HUDEP-2 (cell line): ENCODE data around the gene FSIP1.

Source experiments
- DNase-seq, 76 experiments: peaks; one replicate each; lab custom pipeline; 2025; ENCODE audit not compliant: unreplicated experiment in 76 of 76; lab: John Stamatoyannopoulos, UW

The FSIP1 gene

GRCh38 chr15:39654304-39654703, 128.3 kb downstream of the FSIP1 start:
- no peak for DNase-seq

- no peak for DNase-seq
Observed at GRCh38 chr15:39651881-39652280, 130.8 kb downstream of the FSIP1 start.

- no peak for DNase-seq
Observed at GRCh38 chr15:39651295-39651694, 131.3 kb downstream of the FSIP1 start.

- DNase-seq = no peak
Observed at GRCh38 chr15:39649757-39650156, 132.9 kb downstream of the FSIP1 start.

- DNase-seq = no peak
Observed at GRCh38 chr15:39646425-39646824, 136.2 kb downstream of the FSIP1 start.

- DNase-seq = no peak
Observed at GRCh38 chr15:39645976-39646257, 136.7 kb downstream of the FSIP1 start.

GRCh38 chr15:39645138-39645975, 137.3 kb downstream of the FSIP1 start:
- DNase-seq = no peak

- no peak for DNase-seq
Observed at GRCh38 chr15:39644136-39644535, 138.5 kb downstream of the FSIP1 start.

GRCh38 chr15:39643727-39644126, 138.9 kb downstream of the FSIP1 start:
- no peak for DNase-seq

- no peak for DNase-seq
Observed at GRCh38 chr15:39642011-39642640, 140.5 kb downstream of the FSIP1 start.

- DNase-seq = no peak
Observed at GRCh38 chr15:39641191-39641889, 141.3 kb downstream of the FSIP1 start.

- DNase-seq = no peak
Observed at GRCh38 chr15:39640665-39641064, 142.0 kb downstream of the FSIP1 start.

- DNase-seq = no peak
Observed at GRCh38 chr15:39639037-39639436, 143.6 kb downstream of the FSIP1 start.

- DNase-seq = no peak
Observed at GRCh38 chr15:39638041-39638440, 144.6 kb downstream of the FSIP1 start.

GRCh38 chr15:39631357-39631756, 151.3 kb downstream of the FSIP1 start:
- no peak for DNase-seq

GRCh38 chr15:39629906-39630305, 152.7 kb downstream of the FSIP1 start:
- no peak for DNase-seq

GRCh38 chr15:39629371-39629770, 153.3 kb downstream of the FSIP1 start:
- no peak for DNase-seq

GRCh38 chr15:39628546-39629257, 153.9 kb downstream of the FSIP1 start:
- no peak for DNase-seq

GRCh38 chr15:39628144-39628508, 154.5 kb downstream of the FSIP1 start:
- no peak for DNase-seq

- no peak for DNase-seq
Observed at GRCh38 chr15:39627451-39628143, 155.0 kb downstream of the FSIP1 start.

- no peak for DNase-seq
Observed at GRCh38 chr15:39625856-39626255, 156.8 kb downstream of the FSIP1 start.
